B cell (primary cell): ENCODE data around the gene RPTN. TPM values are rescaled to one million over a fixed set of nuclear protein-coding genes. Genes with fewer than 3 reads are reported as not detected.

Source experiments
- ATAC-seq: fragments of 200-7000 bp; cut with Tn5 transposase; one replicate; pipeline ENCODE4 v1.10.0; 2021; ENCODE audit warnings: low read depth, mild to moderate bottlenecking, moderate number of reproducible peaks, moderate library complexity
- CTCF ChIA-PET: fragments of 350-600 bp; sonication (Branson Sonifier 250); formaldehyde crosslinking; loops from one replicate; lab custom pipeline; 2021; ENCODE audit warnings: antibody characterized with exemption, inconsistent platforms; lab: Charles Lee
- POLR2A ChIA-PET: fragments of 350-600 bp; sonication (Branson Sonifier 250); formaldehyde crosslinking; loops from one replicate; lab custom pipeline; 2021; ENCODE audit warnings: antibody characterized with exemption; lab: Charles Lee
- DNase-seq: peaks from one replicate; pipeline ENCODE4 v3.0.0; 2013
- H2AFZ ChIP-seq: 2 replicates; pipeline ENCODE4 v1.6.1; 2012; ENCODE audit warnings: mild to moderate bottlenecking, low read depth, low read length; ENCODE audit not compliant: insufficient read depth, poor library complexity, severe bottlenecking
- H3K27ac ChIP-seq, 2 donors: 1 replicate in 1 of 2; 2 replicates in 1 of 2; pipeline ENCODE4 v1.5.1; 2012 to 2013; ENCODE audit warnings: low read length in 2 of 2, mild to moderate bottlenecking in 2 of 2, moderate library complexity in 1 of 2
- H3K27me3 ChIP-seq, 4 experiments: fragments of 200-600 bp in 1 of 4; sonication (generic) in 1 of 4; replicated peaks in 1 of 4; 1 replicate in 2 of 4; 2 replicates in 2 of 4; pipeline versions ENCODE4 v1.6.1 to v1.7.0; 2013 to 2016; ENCODE audit warnings: low read length in 3 of 4, mild to moderate bottlenecking in 2 of 4, mixed read lengths in 1 of 4, moderate library complexity in 1 of 4; ENCODE audit not compliant: insufficient read depth in 4 of 4, control insufficient read depth in 3 of 4; ENCODE audit errors: control extremely low read depth in 1 of 4
- H3K36me3 ChIP-seq, 2 experiments: replicated peaks in 1 of 2; 1 replicate in 1 of 2; 2 replicates in 1 of 2; pipeline versions ENCODE4 v1.6.1 to v1.7.1; 2013; ENCODE audit warnings: low read length in 1 of 2; ENCODE audit not compliant: insufficient read depth in 2 of 2, control insufficient read depth in 1 of 2; ENCODE audit errors: control extremely low read depth in 1 of 2, extremely low read depth in 1 of 2
- H3K4me1 ChIP-seq, 2 donors: fragments of 200-600 bp in 1 of 2; sonication (generic) in 1 of 2; 1 replicate in 1 of 2; 2 replicates in 1 of 2; pipeline versions ENCODE4 v1.5.1 to v1.6.1; 2013 to 2017; ENCODE audit warnings: low read length in 2 of 2; ENCODE audit not compliant: control insufficient read depth in 2 of 2, insufficient read depth in 2 of 2
- H3K4me2 ChIP-seq: replicated peaks from 2 replicates; pipeline ENCODE3; 2012; ENCODE audit warnings: mild to moderate bottlenecking, low read depth, low read length; ENCODE audit not compliant: poor library complexity, severe bottlenecking
- H3K4me3 ChIP-seq, 5 experiments: fragments of 200-600 bp in 1 of 5; sonication (generic) in 1 of 5; 1 replicate in 3 of 5; 2 replicates in 2 of 5; pipeline versions ENCODE4 v1.5.1 to v1.7.0; 2011 to 2016; ENCODE audit warnings: low read length in 4 of 5, mild to moderate bottlenecking in 4 of 5, low read depth in 2 of 5, control low read depth in 1 of 5, moderate library complexity in 1 of 5; ENCODE audit not compliant: insufficient read depth in 1 of 5; ENCODE audit errors: control extremely low read depth in 1 of 5, extremely low read depth in 1 of 5
- H3K79me2 ChIP-seq: fragments of 200-600 bp; sonication (generic); one replicate; pipeline ENCODE4 v1.6.0; 2016; ENCODE audit warnings: low read length; ENCODE audit not compliant: control insufficient read depth, insufficient read depth
- H3K9ac ChIP-seq: fragments of 200-600 bp; sonication (generic); 2 replicates; pipeline ENCODE4 v1.6.1; 2017; ENCODE audit warnings: mild to moderate bottlenecking, low read length, moderate library complexity
- H3K9me3 ChIP-seq, 3 donors: one replicate each; pipeline versions ENCODE4 v1.6.1 to v1.7.1; 2013; ENCODE audit warnings: low read length in 2 of 3; ENCODE audit not compliant: control insufficient read depth in 2 of 3, insufficient read depth in 1 of 3; ENCODE audit errors: control extremely low read depth in 1 of 3
- H4K20me1 ChIP-seq: 2 replicates; pipeline ENCODE4 v1.6.0; 2012; ENCODE audit warnings: mild to moderate bottlenecking, low read length; ENCODE audit not compliant: insufficient read depth, control insufficient read depth, poor library complexity, severe bottlenecking
- H3K27ac Mint-ChIP-seq: one replicate; pipeline ENCODE4 v1.8.0; 2021; ENCODE audit warnings: mixed read lengths
- H3K27me3 Mint-ChIP-seq: one replicate; pipeline ENCODE4 v1.8.0; 2021; ENCODE audit warnings: mixed read lengths
- H3K4me1 Mint-ChIP-seq: one replicate; pipeline ENCODE4 v1.8.0; 2021; ENCODE audit warnings: mixed read lengths
- H3K4me3 Mint-ChIP-seq: one replicate; pipeline ENCODE4 v1.8.0; 2021; ENCODE audit warnings: mixed read lengths
- H3K9me3 Mint-ChIP-seq: one replicate; pipeline ENCODE4 v1.8.0; 2022; ENCODE audit warnings: mixed read lengths; ENCODE audit not compliant: insufficient read depth
- EZH2 ChIP-seq: IDR thresholded peaks from 2 replicates; pipeline ENCODE4 v1.6.1; 2012; ENCODE audit warnings: borderline replicate concordance, low read depth, mild to moderate bottlenecking, moderate library complexity, low read length; ENCODE audit not compliant: insufficient read depth, poor library complexity, severe bottlenecking
- WGBS: methylation state at CpG from one replicate; pipeline ENCODE4 v1.1.5; 2013; ENCODE audit warnings: missing lambda C conversion rate; ENCODE audit not compliant: insufficient coverage; 5-methylcytosine and 5-hydroxymethylcytosine counted together
- intact Hi-C: fragments of 100-400 bp; cut with micrococcal nuclease; formaldehyde crosslinking; loops from one replicate; pipeline ENCODE4 v1.10.0; 2022
- polyA plus RNA-seq: library from polyadenylated mRNA; depleted of rRNA; stranded (reverse); fragments of >200 nt; gene quantifications from 2 replicates; pipeline ENCODE4 v1.2.3, GENCODE V29; 2012
- total RNA-seq, 2 donors: library from RNA; stranded (reverse); fragments of 120-200 nt in 1 of 2; gene quantifications; 1 replicate in 1 of 2; 2 replicates in 1 of 2; pipeline versions ENCODE4 v1.2.3 to v1.2.4, GENCODE V29; 2013 to 2022
- TF ChIP-seq, protein P1 (sequence below): fragments of 200-600 bp; IDR thresholded peaks from one replicate; pipeline ENCODE4 v1.8.0; 2022; ENCODE audit warnings: antibody characterized with exemption, mild to moderate bottlenecking

The RPTN gene
- total and polyA plus RNA-seq, 2 donors (not counting 1 experiment from before 2014, with no cell fraction given) = not detected

DNA sequence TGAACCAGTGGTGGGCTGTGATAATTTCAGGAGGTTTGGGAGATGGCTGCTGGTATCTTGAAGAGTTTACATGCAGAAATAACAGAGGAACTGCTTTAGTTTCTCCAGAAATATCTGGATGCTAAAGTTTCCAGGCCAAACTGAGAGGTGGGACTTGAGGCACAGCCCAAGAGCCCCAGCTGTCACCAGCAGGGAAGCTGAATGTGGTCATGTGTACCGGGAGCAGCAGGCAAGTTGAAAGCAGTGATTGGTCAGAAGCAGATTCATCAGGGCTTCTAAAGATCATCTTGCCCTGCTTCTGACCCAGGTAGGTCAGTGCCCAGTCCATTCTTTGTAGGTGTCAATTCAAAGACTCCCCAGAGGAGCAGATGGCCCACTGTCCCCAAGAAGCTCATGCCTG is 7.9 kb upstream of the RPTN start:
- Histone ChIP-seq H3K4me3 (no peak overlapping the region), H3K36me3 (no peaks in the 10 kb centered on the region), H3K79me2 (no peaks in the 10 kb centered on the region), H3K27ac (no peak overlapping the region), H3K9ac (no peak overlapping the region), H2AFZ (no peak overlapping the region), H3K27me3 (peaks cover 0 to 24% (median 10%) of the 10 kb centered on the region in 4 experiments), H3K9me3 (no peaks in the 10 kb centered on the region), H3K4me1 (peaks cover 15 to 16% of the 10 kb centered on the region in 2 donors), H3K4me2 (no peak overlapping the region), H4K20me1 (no peaks in the 10 kb centered on the region)
- ATAC-seq (no peak), DNase-seq (no peak)
- intact Hi-C loops = no loop called here
- ChIA-PET POLR2A (no interaction called here), CTCF (no interaction called here)
- no peak overlapping the region for H3K27ac Mint-ChIP-seq
- no peak overlapping the region for H3K4me3 Mint-ChIP-seq
- peaks cover 42% of the 10 kb centered on the region for H3K27me3 Mint-ChIP-seq
- no peaks in the 10 kb centered on the region for H3K9me3 Mint-ChIP-seq
- H3K4me1 Mint-ChIP-seq = peaks cover 17% of the 10 kb centered on the region
- WGBS = 24% methylated on average over 1 of the region's 1 CpG
- TF ChIP-seq, protein P1, sequence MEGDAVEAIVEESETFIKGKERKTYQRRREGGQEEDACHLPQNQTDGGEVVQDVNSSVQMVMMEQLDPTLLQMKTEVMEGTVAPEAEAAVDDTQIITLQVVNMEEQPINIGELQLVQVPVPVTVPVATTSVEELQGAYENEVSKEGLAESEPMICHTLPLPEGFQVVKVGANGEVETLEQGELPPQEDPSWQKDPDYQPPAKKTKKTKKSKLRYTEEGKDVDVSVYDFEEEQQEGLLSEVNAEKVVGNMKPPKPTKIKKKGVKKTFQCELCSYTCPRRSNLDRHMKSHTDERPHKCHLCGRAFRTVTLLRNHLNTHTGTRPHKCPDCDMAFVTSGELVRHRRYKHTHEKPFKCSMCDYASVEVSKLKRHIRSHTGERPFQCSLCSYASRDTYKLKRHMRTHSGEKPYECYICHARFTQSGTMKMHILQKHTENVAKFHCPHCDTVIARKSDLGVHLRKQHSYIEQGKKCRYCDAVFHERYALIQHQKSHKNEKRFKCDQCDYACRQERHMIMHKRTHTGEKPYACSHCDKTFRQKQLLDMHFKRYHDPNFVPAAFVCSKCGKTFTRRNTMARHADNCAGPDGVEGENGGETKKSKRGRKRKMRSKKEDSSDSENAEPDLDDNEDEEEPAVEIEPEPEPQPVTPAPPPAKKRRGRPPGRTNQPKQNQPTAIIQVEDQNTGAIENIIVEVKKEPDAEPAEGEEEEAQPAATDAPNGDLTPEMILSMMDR = no peak
- no peak for TF ChIP-seq EZH2

DNA sequence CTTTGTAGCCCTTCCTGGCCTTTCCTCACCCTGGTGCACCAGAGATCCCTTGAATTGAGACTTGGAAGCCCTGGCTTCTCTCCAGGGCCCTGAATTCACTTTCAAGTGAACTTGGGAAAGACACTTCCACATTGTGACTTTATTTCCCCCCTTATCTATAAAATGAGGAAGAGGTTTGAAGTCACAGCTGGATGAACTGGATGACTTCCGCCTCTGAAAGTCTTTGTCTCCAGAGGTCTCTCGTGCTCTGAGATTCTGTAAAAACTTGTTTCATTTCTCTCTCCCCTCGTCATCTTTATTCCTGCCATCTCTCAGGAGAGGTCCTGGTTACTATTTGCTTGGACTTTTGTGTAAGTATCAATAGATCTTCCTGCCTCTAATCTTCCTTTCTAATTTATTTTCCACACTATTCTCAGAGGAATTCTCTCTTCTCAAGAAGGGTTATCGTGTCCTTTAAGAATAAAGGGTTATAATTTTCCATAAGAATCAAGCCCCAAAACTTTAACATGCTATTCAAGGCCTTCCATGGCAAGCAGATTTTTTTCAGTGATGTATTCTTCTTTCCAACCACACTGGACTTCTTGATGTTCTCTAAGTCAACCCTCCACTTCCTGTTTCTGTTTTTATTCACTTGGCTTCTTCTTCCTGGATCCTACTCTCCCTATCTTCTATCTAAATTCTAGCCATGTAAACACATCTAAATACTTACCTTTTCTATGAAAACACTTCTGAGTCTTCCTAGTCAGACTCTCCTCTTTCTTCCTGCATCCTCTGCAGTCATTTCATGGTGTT is 6.5 kb upstream of the RPTN start:
- Mint-ChIP-seq H3K9me3 (no peaks in the 10 kb centered on the region), H3K27ac (no peak overlapping the region), H3K4me3 (peak overlapping the region; percentile 29), H3K27me3 (peaks cover 37% of the 10 kb centered on the region), H3K4me1 (peaks cover 20% of the 10 kb centered on the region)
- peak; percentile 35 for DNase-seq
- Histone ChIP-seq H3K27ac (no peak overlapping the region), H3K27me3 (peaks cover 0 to 24% (median 12%) of the 10 kb centered on the region in 4 experiments), H2AFZ (no peak overlapping the region), H3K79me2 (no peaks in the 10 kb centered on the region), H3K9ac (no peak overlapping the region), H3K4me1 (peaks cover 15 to 16% of the 10 kb centered on the region in 2 donors), H4K20me1 (no peaks in the 10 kb centered on the region), H3K9me3 (no peaks in the 10 kb centered on the region), H3K36me3 (no peaks in the 10 kb centered on the region), H3K4me3 (peak overlapping the region in 1 of 5 experiments; percentile 2), H3K4me2 (peak overlapping the region; percentile 36)
- intact Hi-C loops = no loop called here
- ChIA-PET POLR2A (no interaction called here), CTCF (interaction anchor here (0.7 kb wide), 1 partner anchor 23 kb away, joined by 4 read pairs; no protein-coding TSS in a partner anchor)
- no CpG with 5 or more reads among the region's 4 CpGs for WGBS
- TF ChIP-seq EZH2 = no peak
- TF ChIP-seq, protein P1 = no peak
- ATAC-seq = no peak
